Left hindlimb (tissue), 1 donor: ENCODE data around the gene SENP2.
A peak's percentile ranks its signal among the peaks of the same experiment; 100 is the strongest.
"Not testable (repeated sequence)": the region's sequence is repeated elsewhere in the genome, so short reads cannot be mapped to it uniquely, and the experiment has no call there.

ENCODE experiments used
- DNase-seq: peaks from one replicate; pipeline ENCODE4 v3.0.0-alpha.2; 2018

Gene SENP2

GRCh38 chr3:185585859-185586685 lies at the start of gene SENP2:
Gene SENP2 (plus strand): TSS chr3:185586295. CDS start chr3:185586414, 119 bp downstream.
- DNase-seq = peak; percentile 100

GRCh38 chr3:185537369-185537970 lies 48.6 kb upstream of the SENP2 start:
- no peak for DNase-seq

- no peak for DNase-seq
Measured at GRCh38 chr3:185539934-185540333, 46.2 kb upstream of the SENP2 start.

GRCh38 chr3:185540695-185541094 lies 45.4 kb upstream of the SENP2 start:
- DNase-seq = no peak

- no peak for DNase-seq
Measured at GRCh38 chr3:185549122-185549521, 37.0 kb upstream of the SENP2 start.

GRCh38 chr3:185549651-185550111 lies 36.4 kb upstream of the SENP2 start:
- DNase-seq = no peak

- no peak for DNase-seq
Measured at GRCh38 chr3:185552358-185552877, 33.7 kb upstream of the SENP2 start, which contains the start of gene LIPH. Gene LIPH (minus strand): TSS chr3:185552588. CDS start chr3:185552471, 117 bp downstream.

- DNase-seq = no peak
Measured at GRCh38 chr3:185555101-185555501, 31.0 kb upstream of the SENP2 start.

GRCh38 chr3:185555860-185556347 lies 30.2 kb upstream of the SENP2 start:
- DNase-seq = no peak

GRCh38 chr3:185556640-185557039 lies 29.5 kb upstream of the SENP2 start:
- not testable (repeated sequence) for DNase-seq

GRCh38 chr3:185558395-185558794 lies 27.7 kb upstream of the SENP2 start:
- no peak for DNase-seq

GRCh38 chr3:185559706-185560090 lies 26.4 kb upstream of the SENP2 start:
- no peak for DNase-seq

GRCh38 chr3:185560676-185561075 lies 25.4 kb upstream of the SENP2 start:
- no peak for DNase-seq

GRCh38 chr3:185561374-185561943 lies 24.6 kb upstream of the SENP2 start:
- no peak for DNase-seq

- DNase-seq = no peak
Measured at GRCh38 chr3:185561958-185562357, 24.1 kb upstream of the SENP2 start.

GRCh38 chr3:185572183-185572582 lies 13.9 kb upstream of the SENP2 start:
- no peak for DNase-seq

- not testable (repeated sequence) for DNase-seq
Measured at GRCh38 chr3:185575108-185575869, 10.8 kb upstream of the SENP2 start.

- no peak for DNase-seq
Measured at GRCh38 chr3:185582236-185582635, 3.9 kb upstream of the SENP2 start.

- no peak for DNase-seq
Measured at GRCh38 chr3:185582871-185583270, 3.2 kb upstream of the SENP2 start.

- DNase-seq = no peak
Measured at GRCh38 chr3:185583925-185584324, 2.2 kb upstream of the SENP2 start.

- DNase-seq = no peak
Measured at GRCh38 chr3:185584686-185585085, 1.4 kb upstream of the SENP2 start.

- no peak for DNase-seq
Measured at GRCh38 chr3:185585518-185585858, 607 bp upstream of the SENP2 start.

- no peak for DNase-seq
Measured at GRCh38 chr3:185586686-185587039, 568 bp downstream of the SENP2 start.
